HUES48 (cell line): ENCODE measurements around the gene AKNAD1.
A peak's percentile ranks its signal among the peaks of the same experiment; 100 is the strongest.

Source experiments
- H3K27ac ChIP-seq: one replicate; pipeline ENCODE4 v1.7.0; 2013; ENCODE audit warnings: low read depth, low read length, inconsistent platforms
- H3K27me3 ChIP-seq: 2 replicates; pipeline ENCODE4 v1.6.1; 2013; ENCODE audit warnings: mild to moderate bottlenecking, low read length; ENCODE audit not compliant: control insufficient read depth, insufficient read depth
- H3K36me3 ChIP-seq: 2 replicates; pipeline ENCODE4 v1.6.1; 2013; ENCODE audit warnings: low read length; ENCODE audit not compliant: control insufficient read depth, insufficient read depth
- H3K4me1 ChIP-seq: 2 replicates; pipeline ENCODE4 v1.6.1; 2013; ENCODE audit warnings: mild to moderate bottlenecking, low read length; ENCODE audit not compliant: control insufficient read depth, insufficient read depth
- H3K4me3 ChIP-seq: 2 replicates; pipeline ENCODE4 v1.5.1; 2013; ENCODE audit warnings: mild to moderate bottlenecking, low read depth, low read length
- H3K9ac ChIP-seq: 2 replicates; pipeline ENCODE4 v1.6.1; 2013; ENCODE audit warnings: mild to moderate bottlenecking, low read depth, low read length, moderate library complexity
- H3K9me3 ChIP-seq: 2 replicates; pipeline ENCODE4 v1.6.1; 2013; ENCODE audit warnings: low read length; ENCODE audit not compliant: control insufficient read depth, insufficient read depth

The AKNAD1 gene

DNA sequence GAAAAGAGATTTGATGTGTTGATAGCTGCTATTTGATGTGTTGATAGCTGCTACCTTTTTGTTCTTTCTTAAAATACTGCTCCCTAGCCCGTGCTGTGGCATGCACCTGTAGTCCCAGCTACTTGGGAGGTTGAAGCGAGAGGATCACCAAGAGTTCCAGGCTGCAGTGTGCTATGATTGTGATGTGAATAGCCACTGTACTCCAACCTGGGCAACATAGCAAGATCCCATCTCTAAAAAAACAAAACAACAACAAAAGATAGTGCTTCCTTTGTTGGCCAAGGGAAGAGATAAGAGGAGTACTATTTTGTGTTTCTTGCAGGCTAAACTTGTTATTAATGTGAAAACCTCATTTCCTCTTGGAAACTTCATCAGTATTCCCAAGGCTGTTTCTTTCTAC, 25.9 kb upstream of the AKNAD1 start:
- H3K27ac ChIP-seq: no peak overlapping the region
- H3K9me3 ChIP-seq: no peaks in the 10 kb centered on the region
- H3K9ac ChIP-seq: no peak overlapping the region
- no peaks in the 10 kb centered on the region for H3K36me3 ChIP-seq
- no peak overlapping the region for H3K4me3 ChIP-seq
- peaks cover 4% of the 10 kb centered on the region for H3K27me3 ChIP-seq
- peaks cover 5% of the 10 kb centered on the region; the same call in 1 of the 2 replicates for H3K4me1 ChIP-seq

DNA sequence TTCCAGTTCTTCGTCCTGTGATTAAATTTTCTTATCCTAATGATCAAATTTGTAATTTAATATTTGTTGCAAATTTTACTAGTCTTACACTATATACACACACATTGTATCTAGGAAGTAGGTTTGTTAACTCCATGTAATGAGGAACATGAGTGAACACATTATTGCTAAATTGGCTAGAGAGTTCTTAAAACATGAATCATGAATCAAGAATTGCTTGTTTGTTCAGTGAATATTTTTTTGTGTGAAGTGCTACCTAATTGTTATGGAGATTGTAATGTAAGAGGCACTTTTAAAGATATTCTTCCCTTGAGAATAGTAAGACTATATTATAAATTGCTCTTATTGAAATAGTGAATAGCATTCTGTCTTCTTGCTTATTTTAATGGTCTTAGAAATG, 24.5 kb upstream of the AKNAD1 start:
- Histone ChIP-seq H3K9ac (no peak overlapping the region), H3K36me3 (no peaks in the 10 kb centered on the region), H3K27ac (no peak overlapping the region), H3K4me3 (no peak overlapping the region), H3K9me3 (no peaks in the 10 kb centered on the region), H3K27me3 (peaks cover 10% of the 10 kb centered on the region), H3K4me1 (peaks cover 7% of the 10 kb centered on the region; the same call in 1 of the 2 replicates)

DNA sequence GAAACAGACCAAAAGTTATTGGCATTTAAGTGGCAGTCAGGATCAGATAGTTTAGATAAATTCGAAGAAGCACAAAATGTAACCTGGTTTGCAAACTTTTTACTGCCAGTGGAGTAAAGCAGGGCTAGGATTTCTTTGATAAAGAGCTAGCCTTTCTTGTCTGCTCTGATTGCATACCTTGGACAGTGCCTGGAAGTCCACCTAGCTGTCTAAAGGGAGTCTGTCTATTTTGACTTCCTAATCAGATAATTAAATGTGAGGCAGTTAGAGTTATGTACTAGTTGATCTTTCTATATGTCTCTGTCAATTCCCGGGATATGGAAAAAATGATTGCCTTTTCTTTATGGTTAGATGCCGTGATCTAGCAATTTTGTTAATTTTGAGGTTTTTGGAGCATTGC, 24.0 kb upstream of the AKNAD1 start:
- H3K9me3 ChIP-seq: no peaks in the 10 kb centered on the region
- no peak overlapping the region for H3K4me3 ChIP-seq

DNA sequence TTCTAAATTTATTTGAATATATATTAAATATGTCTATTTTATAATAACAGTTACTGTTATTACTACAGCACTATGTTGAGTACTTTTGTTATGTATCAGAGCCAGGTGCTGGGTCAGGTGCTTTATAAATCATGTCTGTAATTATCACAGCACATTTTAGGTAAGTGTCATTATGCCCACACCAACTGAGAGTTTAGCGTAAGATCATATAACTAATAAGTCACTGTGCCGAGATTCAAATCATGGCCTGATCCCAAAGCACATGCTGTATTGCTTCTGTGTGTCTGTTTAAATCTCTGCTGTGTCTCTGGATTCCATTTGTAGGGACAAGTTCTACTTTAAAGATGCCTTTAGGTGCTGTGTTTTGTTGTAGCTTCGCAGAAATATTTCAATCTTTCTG, 21.8 kb upstream of the AKNAD1 start:
- H3K9me3 ChIP-seq: no peaks in the 10 kb centered on the region
- H3K4me1 ChIP-seq: peaks cover 7% of the 10 kb centered on the region; the same call in 1 of the 2 replicates
- peaks cover 10% of the 10 kb centered on the region for H3K27me3 ChIP-seq
- no peaks in the 10 kb centered on the region for H3K36me3 ChIP-seq
- no peak overlapping the region for H3K9ac ChIP-seq
- H3K4me3 ChIP-seq: no peak overlapping the region
- no peak overlapping the region for H3K27ac ChIP-seq

More for the DNA sequence above, 24.0 kb upstream of the AKNAD1 start:
- no peak overlapping the region for H3K27ac ChIP-seq
- peaks cover 10% of the 10 kb centered on the region for H3K27me3 ChIP-seq
- no peak overlapping the region for H3K9ac ChIP-seq
- H3K4me1 ChIP-seq: peaks cover 7% of the 10 kb centered on the region; the same call in 1 of the 2 replicates
- no peaks in the 10 kb centered on the region for H3K36me3 ChIP-seq

DNA sequence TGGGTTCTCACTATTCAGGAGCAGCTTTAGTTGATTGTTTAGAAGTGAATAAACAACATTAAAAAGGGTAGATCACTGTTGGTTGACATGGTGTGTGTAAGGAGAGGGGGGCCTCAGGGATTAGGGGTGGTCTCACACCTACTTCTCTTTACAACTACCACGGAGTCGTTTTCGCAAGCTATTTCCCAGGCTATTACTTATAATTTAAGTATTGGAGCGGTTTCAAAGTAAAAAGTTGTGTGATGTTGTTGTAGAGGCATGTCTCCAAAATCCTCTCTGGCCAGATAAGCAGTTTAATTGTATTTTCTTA, 21.2 kb upstream of the AKNAD1 start:
- H3K27ac ChIP-seq: no peak overlapping the region
- peak overlapping the region; percentile 88 for H3K4me3 ChIP-seq
- H3K9me3 ChIP-seq: no peaks in the 10 kb centered on the region

DNA sequence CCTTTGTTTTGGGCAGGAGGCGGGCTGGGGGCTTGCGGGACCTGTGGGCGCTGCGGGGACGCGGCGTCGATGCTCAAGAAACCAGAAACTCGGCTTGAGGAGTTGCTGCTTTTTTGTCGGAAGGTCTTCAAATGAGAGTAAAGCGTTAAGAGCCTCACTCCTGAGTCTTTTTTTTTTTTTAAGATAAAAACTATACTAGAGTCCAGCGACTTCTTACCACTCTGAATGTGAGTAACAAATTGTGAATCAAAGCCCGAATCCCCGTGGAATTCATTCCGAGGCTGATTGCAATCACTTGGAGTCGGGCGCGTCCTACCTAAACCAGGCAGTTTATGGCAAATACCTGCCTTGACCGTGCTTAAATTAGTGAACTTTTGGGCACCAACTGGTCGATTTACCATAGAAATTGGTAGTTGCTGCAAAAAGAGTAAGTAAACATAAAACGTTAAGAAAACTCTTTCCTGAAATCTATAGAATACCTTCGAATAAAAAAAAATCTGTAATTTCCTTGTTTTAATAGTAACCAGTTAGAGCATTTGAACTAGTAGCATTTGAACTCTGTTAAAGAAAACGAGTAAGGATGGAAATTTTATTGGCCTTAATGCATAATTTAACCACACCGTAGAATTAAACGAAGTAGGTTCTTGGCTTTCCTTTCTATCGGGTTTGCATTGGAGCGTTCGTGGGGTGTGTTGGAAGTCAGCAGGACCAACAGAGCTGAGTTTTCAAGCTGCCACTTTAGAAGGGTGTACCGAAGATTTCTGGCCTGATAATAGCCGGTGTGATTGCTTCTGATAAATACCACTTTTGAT, 20.7 kb upstream of the AKNAD1 start:
- Histone ChIP-seq H3K4me3 (peak overlapping the region; percentile 88), H3K9me3 (no peaks in the 10 kb centered on the region), H3K27me3 (peaks cover 10% of the 10 kb centered on the region), H3K36me3 (no peaks in the 10 kb centered on the region), H3K27ac (no peak overlapping the region), H3K9ac (peak overlapping the region; percentile 42), H3K4me1 (peaks cover 7% of the 10 kb centered on the region; the same call in 1 of the 2 replicates)

More for the DNA sequence above, 21.2 kb upstream of the AKNAD1 start:
- no peaks in the 10 kb centered on the region for H3K36me3 ChIP-seq
- peaks cover 7% of the 10 kb centered on the region; the same call in 1 of the 2 replicates for H3K4me1 ChIP-seq
- no peak overlapping the region for H3K9ac ChIP-seq
- peaks cover 10% of the 10 kb centered on the region for H3K27me3 ChIP-seq

DNA sequence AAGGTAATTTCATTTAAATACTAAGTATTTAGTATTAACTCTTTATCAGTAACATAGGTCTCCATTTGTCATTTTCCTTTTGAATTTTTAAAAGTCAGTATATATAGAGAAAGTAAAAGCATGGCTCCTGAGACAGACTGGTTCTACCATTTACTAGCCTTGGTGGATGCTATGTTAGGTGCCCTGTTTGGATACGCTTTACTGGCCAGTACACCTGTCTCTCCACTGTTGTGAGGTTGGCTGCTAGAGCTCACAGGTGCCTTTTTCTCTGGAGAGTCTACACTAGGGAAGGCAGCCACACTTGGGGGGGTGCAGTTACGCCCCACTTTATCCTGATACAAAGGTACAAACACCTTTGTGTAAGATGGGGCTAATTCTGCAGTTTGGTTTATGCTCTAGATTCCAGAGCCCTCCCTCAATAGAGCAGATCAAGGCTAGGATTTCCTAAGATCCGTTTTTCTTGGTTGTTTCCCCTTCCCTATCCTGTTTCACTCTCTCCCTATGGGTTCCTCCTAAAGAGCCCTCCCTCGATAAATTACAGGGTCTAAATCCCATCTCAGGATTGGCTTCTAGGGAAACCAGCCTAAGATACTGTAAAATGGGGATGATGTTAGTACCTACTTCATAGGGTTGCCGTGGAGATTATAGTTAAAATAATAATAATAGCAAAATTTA, 14.3 kb upstream of the AKNAD1 start:
- H3K9me3 ChIP-seq: no peaks in the 10 kb centered on the region
- H3K4me3 ChIP-seq: no peak overlapping the region
- peaks cover 17% of the 10 kb centered on the region for H3K4me1 ChIP-seq
- no peak overlapping the region for H3K27ac ChIP-seq
- no peak overlapping the region for H3K9ac ChIP-seq
- H3K27me3 ChIP-seq: no peaks in the 10 kb centered on the region
- no peaks in the 10 kb centered on the region for H3K36me3 ChIP-seq

DNA sequence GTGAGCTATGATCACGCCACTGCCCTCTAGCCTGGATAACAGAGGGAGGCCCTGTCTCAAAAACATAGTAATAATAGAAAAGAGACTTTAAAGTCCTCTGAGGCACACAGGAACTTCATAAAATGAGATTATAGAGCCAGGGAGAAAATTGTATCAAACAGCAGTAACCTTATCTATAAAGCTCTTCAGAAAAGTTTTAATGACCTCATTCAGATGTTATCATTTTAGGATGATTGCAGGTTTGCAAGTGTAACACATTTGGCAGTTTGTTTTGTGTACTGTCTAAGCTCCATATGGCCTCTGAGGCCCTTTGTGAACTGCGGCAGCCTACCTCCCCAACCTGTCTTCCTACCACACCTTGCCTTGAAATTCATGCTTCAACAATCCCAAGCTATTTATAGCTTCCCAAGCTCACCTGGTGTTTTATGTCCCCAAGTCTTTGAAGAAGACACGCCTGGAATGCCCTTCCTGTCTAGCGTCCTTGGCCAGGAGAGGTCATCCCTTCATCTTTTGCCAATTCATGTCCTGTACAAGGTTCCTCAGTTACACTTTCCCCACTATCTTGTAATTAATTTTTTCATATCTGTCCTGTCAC, 8.5 kb upstream of the AKNAD1 start:
- Histone ChIP-seq H3K36me3 (no peaks in the 10 kb centered on the region), H3K9ac (no peak overlapping the region), H3K27ac (no peak overlapping the region), H3K9me3 (no peaks in the 10 kb centered on the region), H3K27me3 (no peaks in the 10 kb centered on the region), H3K4me3 (no peak overlapping the region), H3K4me1 (peaks cover 8% of the 10 kb centered on the region)

DNA sequence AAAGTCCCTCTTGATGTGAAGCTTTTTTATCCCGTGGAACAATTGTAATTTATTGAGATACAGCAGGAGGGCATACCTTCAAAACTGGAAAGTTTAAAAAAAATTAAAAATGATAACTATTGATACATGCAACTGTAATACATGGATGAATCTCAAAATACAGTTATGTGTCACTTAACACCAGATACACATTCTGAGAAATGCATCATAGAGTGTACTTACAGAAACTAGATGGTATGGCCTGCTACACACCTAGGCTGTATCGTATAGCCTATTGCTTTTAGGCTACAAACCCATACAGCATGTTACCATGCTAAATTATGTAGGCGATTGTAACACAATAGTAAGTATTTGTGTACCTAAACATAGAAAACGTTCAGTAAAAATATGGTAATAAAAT, 7.1 kb upstream of the AKNAD1 start:
- Histone ChIP-seq H3K9ac (no peak overlapping the region), H3K9me3 (no peaks in the 10 kb centered on the region), H3K4me3 (no peak overlapping the region), H3K27ac (no peak overlapping the region), H3K36me3 (no peaks in the 10 kb centered on the region), H3K4me1 (0 out of 2 replicates have a peak, but pooled peaks cover 5% of the 10 kb centered on the region), H3K27me3 (no peaks in the 10 kb centered on the region)

DNA sequence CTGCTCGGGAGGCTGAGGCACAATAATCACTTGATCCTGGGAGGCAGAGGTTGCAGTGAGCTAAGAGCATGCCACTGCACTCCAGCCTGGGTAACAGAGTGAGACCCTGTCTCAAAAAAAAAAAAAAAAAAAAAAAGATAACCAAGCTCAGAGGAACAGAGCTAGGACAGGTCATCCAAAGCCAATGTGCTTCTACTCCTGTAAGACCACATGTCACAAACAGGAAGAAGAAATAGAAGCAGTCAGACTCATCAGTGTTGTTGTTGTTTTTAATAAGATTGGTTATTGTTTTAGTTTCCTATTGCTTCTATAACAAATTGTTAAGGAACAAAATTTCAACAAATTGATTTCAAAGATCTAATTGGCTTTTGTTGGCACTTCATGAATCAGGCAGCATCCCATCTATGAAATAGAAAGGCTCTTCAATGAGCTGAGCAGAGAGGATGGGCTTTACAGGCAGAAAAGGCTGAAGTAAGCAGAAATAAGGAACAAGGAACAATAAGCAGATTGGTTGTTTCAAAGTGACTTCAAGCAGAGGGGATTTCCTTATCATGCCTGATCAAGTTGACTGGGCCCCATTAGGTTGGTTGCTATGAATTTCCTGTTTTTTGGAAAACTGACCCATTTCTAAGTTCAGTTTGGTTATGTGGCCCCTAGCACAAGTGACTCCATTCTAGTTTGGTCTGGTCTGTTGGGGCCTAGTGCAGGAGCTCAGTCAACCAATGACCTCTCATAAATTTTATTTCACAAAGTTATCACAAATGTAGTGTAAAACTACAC, 6.0 kb upstream of the AKNAD1 start:
- Histone ChIP-seq H3K4me1 (no peaks in the 10 kb centered on the region), H3K36me3 (no peaks in the 10 kb centered on the region), H3K9ac (no peak overlapping the region), H3K4me3 (no peak overlapping the region), H3K9me3 (no peaks in the 10 kb centered on the region), H3K27ac (no peak overlapping the region), H3K27me3 (no peaks in the 10 kb centered on the region)
